Brain microvascular endothelial cell (primary cell): ENCODE measurements around the gene KANSL1L.

ENCODE experiments used
- DNase-seq: peaks from one replicate; pipeline ENCODE4 v3.0.0-alpha.2; 2020
- H3K27ac ChIP-seq: fragments of 250-450 bp; sonication (Bioruptor Pico); 2 replicates; pipeline ENCODE4 v1.5.1; 2020; ENCODE audit warnings: mild to moderate bottlenecking, moderate library complexity
- H3K27me3 ChIP-seq: fragments of 250-450 bp; sonication (Bioruptor Pico); replicated peaks from 2 replicates; pipeline ENCODE4 v1.5.1; 2020; ENCODE audit warnings: mild to moderate bottlenecking
- H3K36me3 ChIP-seq: fragments of 250-450 bp; sonication (Bioruptor Pico); replicated peaks from 2 replicates; pipeline ENCODE4 v1.5.1; 2020; ENCODE audit warnings: mild to moderate bottlenecking
- H3K4me3 ChIP-seq: 2 replicates; pipeline ENCODE4 v1.5.1; 2011; ENCODE audit warnings: low read depth, mild to moderate bottlenecking, control low read depth, low read length, moderate library complexity
- CTCF ChIP-seq: IDR thresholded peaks from 2 replicates; pipeline ENCODE4 v1.5.1; 2011; ENCODE audit warnings: low read depth, mild to moderate bottlenecking, moderate library complexity, low read length, control low read depth, inconsistent platforms; ENCODE audit errors: missing control alignments
- in situ Hi-C: cut with HindIII; loops from 2 replicates; pipeline ENCODE4 v1.10.0; 2017; ENCODE audit warnings: low sequenced_read_pairs, low pct_ligation_motif_present

Gene KANSL1L

GRCh38 chr2:210050885-210051284, 120.3 kb downstream of the KANSL1L start:
- no peak for TF ChIP-seq CTCF
- H3K36me3 ChIP-seq, result no peaks in the 10 kb centered on the region
- H3K27me3 ChIP-seq, result no peaks in the 10 kb centered on the region
- no peak overlapping the region for H3K4me3 ChIP-seq
- DNase-seq, result no peak
- in situ Hi-C loops, result no loop called here
- no peak overlapping the region for H3K27ac ChIP-seq

- Histone ChIP-seq H3K4me3 (no peak overlapping the region), H3K27ac (no peak overlapping the region), H3K36me3 (no peaks in the 10 kb centered on the region), H3K27me3 (no peaks in the 10 kb centered on the region)
- in situ Hi-C loops, result no loop called here
- DNase-seq, result no peak
- no peak for TF ChIP-seq CTCF
Observed at GRCh38 chr2:210049831-210050230, 121.4 kb downstream of the KANSL1L start.

GRCh38 chr2:210046851-210047500, 124.2 kb downstream of the KANSL1L start:
- Histone ChIP-seq H3K36me3 (no peaks in the 10 kb centered on the region), H3K4me3 (no peak overlapping the region), H3K27ac (no peak overlapping the region), H3K27me3 (no peaks in the 10 kb centered on the region)
- no peak for TF ChIP-seq CTCF
- DNase-seq, result no peak
- in situ Hi-C loops, result no loop called here

GRCh38 chr2:210038078-210038477, 133.1 kb downstream of the KANSL1L start:
- no peak for DNase-seq
- no peak for TF ChIP-seq CTCF
- no peaks in the 10 kb centered on the region for H3K27me3 ChIP-seq
- in situ Hi-C loops, result no loop called here
- H3K27ac ChIP-seq, result no peak overlapping the region
- H3K36me3 ChIP-seq, result no peaks in the 10 kb centered on the region
- H3K4me3 ChIP-seq, result no peak overlapping the region

- Histone ChIP-seq H3K27ac (no peak overlapping the region), H3K27me3 (no peaks in the 10 kb centered on the region), H3K4me3 (no peak overlapping the region), H3K36me3 (no peaks in the 10 kb centered on the region)
- no peak for DNase-seq
- no peak for TF ChIP-seq CTCF
- in situ Hi-C loops, result no loop called here
Observed at GRCh38 chr2:210035679-210036078, 135.5 kb downstream of the KANSL1L start.

- in situ Hi-C loops, result no loop called here
- Histone ChIP-seq H3K27me3 (no peaks in the 10 kb centered on the region), H3K27ac (no peak overlapping the region), H3K36me3 (no peaks in the 10 kb centered on the region), H3K4me3 (no peak overlapping the region)
- no peak for TF ChIP-seq CTCF
- DNase-seq, result no peak
Observed at GRCh38 chr2:210034087-210034683, 137.0 kb downstream of the KANSL1L start.
